ENCODE data around the gene NAALADL2.

DNA sequence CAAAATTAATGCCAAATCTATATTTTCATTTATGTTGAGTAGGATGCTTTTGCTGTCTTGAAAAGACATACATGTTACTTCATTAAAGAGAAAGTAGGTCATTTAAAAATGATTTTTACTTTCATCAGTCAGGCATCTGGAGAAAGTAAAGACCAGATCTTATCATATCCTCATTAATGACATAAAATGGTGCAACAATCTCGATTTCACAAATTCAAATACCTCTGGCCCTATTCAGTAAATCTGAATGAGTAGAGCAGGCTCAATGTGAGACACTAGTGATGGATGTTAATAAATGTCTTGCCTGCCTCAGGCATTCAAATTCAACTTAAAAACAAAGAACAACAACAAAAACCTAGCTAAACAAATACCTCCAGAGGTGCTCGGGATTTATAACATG is 714.1 kb downstream of the NAALADL2 start:
- TF ChIP-seq MAZ (IDR thresholded peaks at IDR 0.05; ENCODE audit: borderline replicate concordance, low read depth, low read length) (no peak), CEBPB (IDR thresholded peaks at IDR 0.05) (no peak), POLR2A (IDR thresholded peaks at IDR 0.05; ENCODE audit: low read length) (no peak), EHMT2 (IDR thresholded peaks at IDR 0.05; ENCODE audit: low read depth) (no peak), BHLHE40 (IDR thresholded peaks at IDR 0.05; ENCODE audit: low read depth, low read length) (no peak)
- TF ChIP-seq, protein P1, sequence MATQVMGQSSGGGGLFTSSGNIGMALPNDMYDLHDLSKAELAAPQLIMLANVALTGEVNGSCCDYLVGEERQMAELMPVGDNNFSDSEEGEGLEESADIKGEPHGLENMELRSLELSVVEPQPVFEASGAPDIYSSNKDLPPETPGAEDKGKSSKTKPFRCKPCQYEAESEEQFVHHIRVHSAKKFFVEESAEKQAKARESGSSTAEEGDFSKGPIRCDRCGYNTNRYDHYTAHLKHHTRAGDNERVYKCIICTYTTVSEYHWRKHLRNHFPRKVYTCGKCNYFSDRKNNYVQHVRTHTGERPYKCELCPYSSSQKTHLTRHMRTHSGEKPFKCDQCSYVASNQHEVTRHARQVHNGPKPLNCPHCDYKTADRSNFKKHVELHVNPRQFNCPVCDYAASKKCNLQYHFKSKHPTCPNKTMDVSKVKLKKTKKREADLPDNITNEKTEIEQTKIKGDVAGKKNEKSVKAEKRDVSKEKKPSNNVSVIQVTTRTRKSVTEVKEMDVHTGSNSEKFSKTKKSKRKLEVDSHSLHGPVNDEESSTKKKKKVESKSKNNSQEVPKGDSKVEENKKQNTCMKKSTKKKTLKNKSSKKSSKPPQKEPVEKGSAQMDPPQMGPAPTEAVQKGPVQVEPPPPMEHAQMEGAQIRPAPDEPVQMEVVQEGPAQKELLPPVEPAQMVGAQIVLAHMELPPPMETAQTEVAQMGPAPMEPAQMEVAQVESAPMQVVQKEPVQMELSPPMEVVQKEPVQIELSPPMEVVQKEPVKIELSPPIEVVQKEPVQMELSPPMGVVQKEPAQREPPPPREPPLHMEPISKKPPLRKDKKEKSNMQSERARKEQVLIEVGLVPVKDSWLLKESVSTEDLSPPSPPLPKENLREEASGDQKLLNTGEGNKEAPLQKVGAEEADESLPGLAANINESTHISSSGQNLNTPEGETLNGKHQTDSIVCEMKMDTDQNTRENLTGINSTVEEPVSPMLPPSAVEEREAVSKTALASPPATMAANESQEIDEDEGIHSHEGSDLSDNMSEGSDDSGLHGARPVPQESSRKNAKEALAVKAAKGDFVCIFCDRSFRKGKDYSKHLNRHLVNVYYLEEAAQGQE (IDR thresholded peaks at IDR 0.05) = no peak
- TF ChIP-seq, protein P2, sequence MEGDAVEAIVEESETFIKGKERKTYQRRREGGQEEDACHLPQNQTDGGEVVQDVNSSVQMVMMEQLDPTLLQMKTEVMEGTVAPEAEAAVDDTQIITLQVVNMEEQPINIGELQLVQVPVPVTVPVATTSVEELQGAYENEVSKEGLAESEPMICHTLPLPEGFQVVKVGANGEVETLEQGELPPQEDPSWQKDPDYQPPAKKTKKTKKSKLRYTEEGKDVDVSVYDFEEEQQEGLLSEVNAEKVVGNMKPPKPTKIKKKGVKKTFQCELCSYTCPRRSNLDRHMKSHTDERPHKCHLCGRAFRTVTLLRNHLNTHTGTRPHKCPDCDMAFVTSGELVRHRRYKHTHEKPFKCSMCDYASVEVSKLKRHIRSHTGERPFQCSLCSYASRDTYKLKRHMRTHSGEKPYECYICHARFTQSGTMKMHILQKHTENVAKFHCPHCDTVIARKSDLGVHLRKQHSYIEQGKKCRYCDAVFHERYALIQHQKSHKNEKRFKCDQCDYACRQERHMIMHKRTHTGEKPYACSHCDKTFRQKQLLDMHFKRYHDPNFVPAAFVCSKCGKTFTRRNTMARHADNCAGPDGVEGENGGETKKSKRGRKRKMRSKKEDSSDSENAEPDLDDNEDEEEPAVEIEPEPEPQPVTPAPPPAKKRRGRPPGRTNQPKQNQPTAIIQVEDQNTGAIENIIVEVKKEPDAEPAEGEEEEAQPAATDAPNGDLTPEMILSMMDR (IDR thresholded peaks at IDR 0.05) = no peak

Measured in A549 (cell line).